Fibroblast of the aortic adventitia (primary cell): Measurements from ENCODE around the gene HINFP. TPM values are rescaled to one million over a fixed set of nuclear protein-coding genes. Genes with fewer than 3 reads are reported as not detected.

Experiments
- DNase-seq: peaks from one replicate; pipeline ENCODE4 v3.0.0-alpha.2; 2010; ENCODE audit warnings: low read depth
- H3K4me3 ChIP-seq: 2 replicates; pipeline ENCODE4 v1.5.1; 2011; ENCODE audit warnings: low read depth, mild to moderate bottlenecking, control low read depth, low read length, moderate library complexity
- CTCF ChIP-seq: IDR thresholded peaks from 2 replicates; pipeline ENCODE4 v1.5.1; 2011; ENCODE audit warnings: mild to moderate bottlenecking, low read length, control low read depth, inconsistent platforms; ENCODE audit not compliant: insufficient read depth
- total RNA-seq: library from RNA; depleted of rRNA; stranded (reverse); fragments of >200 nt; gene quantifications from 2 replicates; pipeline ENCODE4 v1.2.3, GENCODE V29; 2012; ENCODE audit warnings: low replicate concordance

The HINFP gene
- total RNA-seq = 8.7 and 19.1 TPM in 2 replicates

GRCh38 chr11:119121008-119121810, at the start of gene HINFP:
Gene HINFP (plus strand): TSS chr11:119121580. CDS start chr11:119126945, 5,365 bp downstream.
- peak; percentile 98 for DNase-seq
- H3K4me3 ChIP-seq = peak within 1 kb of the TSS; percentile 100
- TF ChIP-seq CTCF = no peak

- no peak overlapping the region for H3K4me3 ChIP-seq
- no peak for TF ChIP-seq CTCF
These were observed 43.5 kb upstream of the HINFP start for GRCh38 chr11:119077839-119078238.

GRCh38 chr11:119078675-119079420, 42.5 kb upstream of the HINFP start:
- TF ChIP-seq CTCF = no peak
- DNase-seq = no peak
- H3K4me3 ChIP-seq = no peak overlapping the region

More at GRCh38 chr11:119077839-119078238, 43.5 kb upstream of the HINFP start:
- DNase-seq = no peak

- no peak overlapping the region for H3K4me3 ChIP-seq
- no peak for DNase-seq
- no peak for TF ChIP-seq CTCF
These were observed 39.6 kb upstream of the HINFP start for GRCh38 chr11:119081682-119082260.

GRCh38 chr11:119084663-119085436, 36.5 kb upstream of the HINFP start, which contains the start of gene HMBS:
Gene HMBS (plus strand): TSS chr11:119084881. CDS start chr11:119085034, 153 bp downstream.
- DNase-seq = peak; percentile 92
- H3K4me3 ChIP-seq = peak within 1 kb of the TSS; percentile 91
- no peak for TF ChIP-seq CTCF

- peak overlapping the region; percentile 91 for H3K4me3 ChIP-seq
- DNase-seq = no peak
- TF ChIP-seq CTCF = no peak
These were observed 35.9 kb upstream of the HINFP start for GRCh38 chr11:119085437-119085847.
